HG03060 (cell line): ENCODE data around the gene XBP1.
"Not testable (repeated sequence)": the region's sequence is repeated elsewhere in the genome, so short reads cannot be mapped to it uniquely, and the experiment has no call there.

Experiments
- ATAC-seq: cut with Tn5 transposase; IDR thresholded peaks from one replicate; pipeline ENCODE4 v1.9.1; 2021; ENCODE audit warnings: low read depth, moderate number of reproducible peaks; ENCODE audit not compliant: unreplicated experiment

The XBP1 gene

DNA sequence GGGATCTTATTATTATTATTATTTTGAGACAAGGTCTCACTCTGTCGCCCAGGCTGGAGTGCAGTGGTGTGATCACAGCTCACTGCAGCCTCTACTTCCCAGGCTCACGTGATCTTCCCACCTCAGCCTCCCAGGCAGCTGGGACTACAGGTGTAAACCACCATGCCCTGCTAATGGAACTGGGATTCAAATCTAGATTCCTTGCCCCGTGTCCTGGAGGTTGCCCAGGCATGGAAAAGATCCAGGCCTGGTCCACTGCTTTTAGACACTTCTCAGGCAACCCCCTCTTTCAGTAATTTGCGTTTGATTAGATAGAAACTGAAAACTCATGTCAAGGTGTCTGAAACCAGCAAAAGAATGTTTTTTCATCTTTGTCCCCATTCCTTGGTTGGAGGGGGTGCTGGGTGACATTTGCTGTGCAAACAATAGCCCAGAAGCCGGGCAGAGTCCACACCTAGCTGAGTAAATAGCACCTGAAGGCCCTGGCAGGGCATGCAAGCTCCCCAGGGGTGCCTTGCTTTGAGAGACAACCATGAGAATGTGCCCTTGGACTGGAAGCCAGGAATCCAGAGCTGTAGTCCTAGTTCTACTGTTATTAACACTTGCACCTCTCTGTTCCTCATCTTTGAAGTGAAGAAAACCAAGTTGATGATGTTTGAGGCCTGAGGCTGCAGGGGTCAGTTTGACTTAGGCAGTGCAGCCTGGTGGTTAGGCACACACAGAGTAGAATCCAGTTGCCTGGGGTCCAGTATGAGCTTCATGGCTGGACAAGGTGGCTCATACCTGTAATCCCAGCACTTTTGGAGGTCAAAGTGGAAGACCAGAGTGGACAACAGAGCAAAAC is 19.1 kb upstream of the XBP1 start:
- ATAC-seq, result no peak

DNA sequence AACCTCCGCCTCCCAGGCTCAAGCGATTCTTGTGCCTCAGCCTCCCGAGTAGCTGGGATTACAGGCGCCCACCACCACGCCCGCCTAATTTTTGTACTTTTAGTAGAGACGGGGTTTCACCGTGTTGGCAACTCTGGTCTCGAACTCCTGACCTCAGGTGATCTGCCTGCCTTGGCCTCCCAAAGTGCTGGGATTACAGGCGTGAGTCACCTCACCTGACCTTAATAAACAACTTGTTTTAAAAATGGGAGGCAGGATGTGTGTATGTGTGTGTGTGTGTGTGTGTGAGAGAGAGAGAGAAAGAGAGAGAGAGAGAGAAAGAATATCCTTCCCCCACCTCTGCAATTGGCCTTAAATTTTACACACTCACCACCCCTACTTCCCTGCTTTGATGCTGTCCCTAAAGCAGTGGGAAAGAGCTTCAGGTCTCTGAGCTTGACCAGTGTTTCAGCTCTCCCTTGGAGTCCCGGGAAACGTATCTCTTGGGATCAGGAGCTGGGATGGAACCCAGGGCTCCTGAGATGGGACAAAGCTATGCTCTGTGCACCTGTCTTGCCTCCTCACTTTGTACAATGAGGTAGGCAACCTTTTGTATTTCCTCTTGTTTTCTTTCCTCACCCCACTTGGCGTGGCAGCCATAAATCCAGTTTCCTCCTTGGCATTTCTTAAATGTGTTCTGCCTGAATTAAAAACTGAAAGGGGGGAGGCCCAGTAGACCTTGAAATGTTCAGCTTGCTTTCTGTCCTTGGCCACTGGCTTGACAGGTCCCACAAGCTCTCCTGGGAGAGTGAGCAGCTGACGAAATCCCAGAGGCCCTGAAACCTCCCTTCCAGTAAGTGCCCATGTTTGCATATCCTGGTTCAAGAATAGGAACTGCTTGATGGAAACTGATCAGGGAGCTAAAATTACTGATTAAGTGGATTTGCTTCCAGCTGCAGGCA is 17.8 kb upstream of the XBP1 start:
- ATAC-seq, result no peak

DNA sequence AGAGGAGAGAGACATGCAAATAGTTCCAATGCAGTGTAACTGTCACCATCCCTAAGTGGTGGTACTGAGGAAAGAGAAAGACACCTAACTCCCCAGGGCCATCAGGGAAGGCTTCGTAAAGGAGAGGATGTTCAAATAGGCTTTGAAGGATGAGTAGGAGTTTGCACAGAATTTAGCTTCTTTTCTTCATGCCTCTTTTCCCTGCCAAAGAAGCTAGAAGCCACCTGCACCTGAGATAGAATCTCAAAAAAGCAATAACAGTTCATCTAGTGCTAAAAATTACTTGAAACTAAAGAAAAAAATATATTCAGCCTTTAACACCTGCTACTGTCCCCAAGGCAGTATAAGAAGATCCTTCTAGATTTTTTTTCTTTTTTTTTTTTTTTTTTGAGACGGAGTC is 16.7 kb upstream of the XBP1 start:
- no peak for ATAC-seq

DNA sequence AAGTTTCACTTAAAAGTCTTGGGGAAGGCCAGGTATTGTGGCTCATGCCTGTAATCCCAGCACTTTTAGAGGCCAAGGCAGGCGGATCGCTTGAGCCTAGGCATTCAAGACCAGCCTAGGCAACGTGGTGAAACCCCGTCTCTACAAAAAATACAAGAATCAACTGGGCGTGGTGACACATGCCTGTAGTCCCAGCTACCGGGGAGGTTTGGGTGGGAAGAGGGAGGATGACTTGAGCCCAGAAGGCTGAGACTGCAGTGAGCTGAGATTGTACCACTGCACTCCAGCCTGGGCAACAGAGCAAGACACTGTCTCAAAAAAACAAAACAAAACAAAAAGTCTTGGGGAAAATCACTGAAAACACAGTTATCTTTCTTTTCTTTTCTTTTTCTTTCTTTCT is 15.4 kb upstream of the XBP1 start:
- ATAC-seq, result no peak

DNA sequence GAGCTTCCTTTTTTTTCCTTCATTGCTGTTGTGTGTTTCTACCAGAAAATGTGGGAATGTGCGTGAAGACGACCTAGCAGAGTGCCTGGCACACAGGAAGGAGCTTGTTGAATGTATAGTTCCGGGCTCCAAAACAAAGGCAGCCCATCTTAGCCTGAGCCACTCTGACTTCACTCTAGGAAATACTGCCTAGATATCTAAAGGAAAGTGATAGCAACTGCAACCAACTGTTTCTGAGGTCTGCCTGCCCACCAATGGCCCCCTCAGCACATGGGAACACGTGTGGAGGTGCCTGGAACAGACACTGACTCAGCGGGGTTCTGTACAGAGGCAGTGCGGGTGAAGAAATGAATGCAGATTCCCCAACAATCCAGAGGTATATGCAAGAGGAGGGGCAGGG is 14.7 kb upstream of the XBP1 start:
- no peak for ATAC-seq

DNA sequence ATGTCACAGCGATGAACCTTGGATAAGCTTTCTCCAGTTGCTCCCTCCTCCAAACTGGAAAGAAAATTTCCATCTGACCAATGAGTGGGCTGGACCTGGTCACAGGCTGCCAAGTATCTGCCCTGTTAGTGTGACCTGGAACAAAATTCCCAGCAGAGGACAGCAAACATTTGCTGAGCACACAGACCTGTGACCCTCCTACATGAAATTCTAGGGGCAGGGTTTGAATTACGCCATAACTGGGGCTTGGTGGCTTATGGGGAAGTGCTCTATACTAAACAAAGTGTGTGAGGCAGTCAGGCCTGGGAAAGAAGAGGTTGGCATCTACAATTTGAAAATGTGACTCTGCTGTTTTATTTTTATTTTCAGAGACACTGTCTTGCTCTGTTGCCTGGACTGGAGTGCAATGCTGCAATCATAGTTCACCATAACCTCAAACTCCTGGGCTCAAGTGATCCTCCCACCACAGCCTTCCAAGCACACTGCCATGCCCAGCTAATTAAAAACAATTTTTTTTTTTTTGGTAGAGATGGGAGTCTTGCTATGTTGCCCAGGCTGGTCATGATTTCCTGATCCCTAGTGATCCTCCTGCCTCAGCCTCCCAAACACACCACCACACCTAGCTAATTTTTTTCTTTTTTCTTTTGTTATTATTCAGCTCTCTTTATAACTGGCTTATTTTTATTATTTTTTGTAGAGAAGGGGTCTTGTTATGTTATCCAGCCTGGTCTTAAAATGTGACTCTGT is 13.6 kb upstream of the XBP1 start:
- no peak for ATAC-seq

DNA sequence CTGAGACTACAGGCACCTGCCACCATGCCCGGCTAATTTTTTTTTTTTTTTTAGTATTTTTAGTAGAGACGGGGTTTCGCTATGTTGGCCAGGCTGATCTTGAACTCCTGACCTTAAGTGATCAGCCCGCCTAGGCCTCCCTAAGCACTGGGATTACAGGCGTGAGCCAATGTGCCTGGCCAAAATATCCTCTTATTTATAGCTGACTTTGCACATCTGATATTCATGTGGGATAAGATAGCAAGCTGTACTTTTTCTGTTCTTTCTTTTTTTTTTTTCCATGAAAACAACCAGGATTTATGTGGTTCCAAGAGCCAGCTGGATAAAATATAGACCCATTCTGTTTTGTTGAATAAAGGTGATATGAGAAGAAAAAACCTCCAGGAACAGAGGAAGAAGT is 12.1 kb upstream of the XBP1 start:
- no peak for ATAC-seq

- no peak for ATAC-seq
Observed at GRCh38 chr22:28810821-28811491, 10.6 kb upstream of the XBP1 start.

GRCh38 chr22:28808716-28809355 is 8.5 kb upstream of the XBP1 start:
- no peak for ATAC-seq

- ATAC-seq, result not testable (repeated sequence)
Observed at GRCh38 chr22:28805426-28805825, 5.1 kb upstream of the XBP1 start.

- no peak for ATAC-seq
Observed at GRCh38 chr22:28802595-28803123, 2.3 kb upstream of the XBP1 start.

GRCh38 chr22:28801845-28802594 is 1.7 kb upstream of the XBP1 start:
- no peak for ATAC-seq

GRCh38 chr22:28799606-28800307 is 612 bp downstream of the XBP1 start:
- no peak for ATAC-seq

- no peak for ATAC-seq
Observed at GRCh38 chr22:28798810-28799605, 1.4 kb downstream of the XBP1 start.

DNA sequence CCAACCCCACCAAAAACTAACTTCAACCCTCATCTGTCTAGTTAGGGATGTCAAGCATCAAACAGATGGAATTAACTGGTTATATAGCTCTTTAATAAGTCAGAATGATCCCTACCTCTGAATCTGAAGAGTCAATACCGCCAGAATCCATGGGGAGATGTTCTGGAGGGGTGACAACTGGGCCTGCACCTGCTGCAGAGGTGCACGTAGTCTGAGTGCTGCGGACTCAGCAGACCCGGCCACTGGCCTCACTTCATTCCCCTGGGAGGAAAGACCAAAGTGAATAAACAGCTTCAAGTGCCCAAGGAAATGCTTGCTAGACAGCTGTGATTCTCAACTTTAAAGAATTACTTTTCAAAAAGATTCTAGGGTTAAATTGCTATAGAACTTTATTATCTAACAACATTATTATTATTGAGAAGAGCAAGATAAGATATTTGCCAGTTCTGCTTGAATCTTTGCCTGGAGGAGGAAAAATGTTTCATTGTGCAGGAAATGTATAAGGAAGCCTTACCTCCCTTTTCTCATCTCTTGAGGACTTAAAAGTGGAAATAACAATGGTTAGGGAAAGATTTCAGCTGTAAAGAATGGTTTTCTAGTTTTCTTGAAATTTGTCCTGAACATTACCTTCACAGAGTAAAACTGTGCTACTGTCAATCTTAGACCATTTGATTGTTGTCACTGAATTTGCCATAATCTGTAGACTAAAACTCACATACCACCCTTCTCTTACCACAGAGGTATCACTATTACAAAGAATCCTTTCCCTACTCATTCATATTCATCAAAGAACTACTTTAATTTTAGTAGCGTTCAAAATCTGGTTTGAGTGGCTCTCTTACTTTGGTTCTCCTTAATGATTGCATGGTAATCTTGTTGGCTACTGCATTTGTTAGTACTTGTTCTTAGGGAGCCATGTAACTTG is 4.2 kb downstream of the XBP1 start:
- no peak for ATAC-seq

- ATAC-seq, result no peak
Observed at GRCh38 chr22:28795071-28795693, 5.2 kb downstream of the XBP1 start.
